Activated naive CD8-positive, alpha-beta T cell treated with anti-CD3 and anti-CD28 coated beads for 36 hours (primary cell): Measurements from ENCODE around the gene BLACAT1. TPM values are rescaled to one million over a fixed set of nuclear protein-coding genes. Genes with fewer than 3 reads are reported as not detected.
A peak's percentile ranks its signal among the peaks of the same experiment; 100 is the strongest.
"Not testable (repeated sequence)": the region's sequence is repeated elsewhere in the genome, so short reads cannot be mapped to it uniquely, and the experiment has no call there.

ENCODE experiments used
- DNase-seq: peaks from one replicate; pipeline ENCODE4 v3.0.0; 2021
- H3K27ac Mint-ChIP-seq: one replicate; pipeline ENCODE4 v1.8.0; 2022; ENCODE audit warnings: mild to moderate bottlenecking, moderate library complexity, mixed read lengths
- H3K27me3 Mint-ChIP-seq: one replicate; pipeline ENCODE4 v1.8.0; 2022; ENCODE audit warnings: mild to moderate bottlenecking, mixed read lengths
- H3K36me3 Mint-ChIP-seq: one replicate; pipeline ENCODE4 v1.8.0; 2021; ENCODE audit warnings: mild to moderate bottlenecking, mixed read lengths
- H3K4me1 Mint-ChIP-seq: one replicate; pipeline ENCODE4 v1.8.0; 2021; ENCODE audit warnings: mixed read lengths
- H3K4me3 Mint-ChIP-seq: one replicate; pipeline ENCODE4 v1.8.0; 2022; ENCODE audit warnings: mild to moderate bottlenecking, moderate library complexity, mixed read lengths
- H3K9me3 Mint-ChIP-seq: one replicate; pipeline ENCODE4 v1.8.0; 2022; ENCODE audit warnings: mixed read lengths
- total RNA-seq, 2 experiments: library from RNA; stranded (reverse); gene quantifications; one replicate each; pipeline ENCODE4 v1.2.3, GENCODE V29; 2021

Gene BLACAT1
- total RNA-seq, 2 experiments from 2014 or later: 0.12 to 0.19 TPM

DNA sequence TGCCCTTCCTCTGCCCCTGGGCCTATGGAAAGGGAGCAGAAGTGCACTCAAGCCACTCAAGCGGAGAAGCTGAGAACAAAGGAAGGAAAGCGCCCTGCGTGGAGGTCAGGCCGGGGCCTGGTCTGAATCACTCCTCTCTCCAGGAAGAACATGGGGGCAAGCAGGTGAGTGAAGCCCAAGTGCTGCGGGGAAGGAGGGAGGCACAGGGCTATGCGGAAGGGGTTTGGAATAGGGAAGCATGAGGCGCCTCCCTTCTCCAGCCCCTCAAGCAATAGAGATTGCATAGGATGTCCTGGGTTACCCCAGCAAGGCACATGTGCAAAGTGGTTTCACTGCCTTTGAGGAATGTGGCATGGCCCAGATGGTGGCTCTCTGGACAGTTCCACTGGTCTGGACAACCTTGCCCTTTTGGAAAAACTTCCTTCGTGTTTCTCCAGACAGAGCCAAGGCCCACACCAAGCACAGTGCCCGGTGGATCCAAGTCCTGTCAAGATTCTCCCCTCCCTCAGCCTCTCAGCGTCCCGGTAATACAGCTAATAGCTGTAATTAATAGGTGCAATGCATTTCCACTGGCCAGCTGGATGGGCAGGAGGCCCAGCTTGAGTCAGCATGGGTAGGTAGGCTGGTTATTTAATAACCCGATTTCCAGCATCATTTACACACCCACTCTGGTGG, 13.7 kb downstream of the BLACAT1 start:
- Mint-ChIP-seq H3K9me3 (no peaks in the 10 kb centered on the region), H3K4me3 (no peak overlapping the region), H3K27me3 (no peaks in the 10 kb centered on the region), H3K36me3 (no peaks in the 10 kb centered on the region), H3K4me1 (peaks cover 21% of the 10 kb centered on the region), H3K27ac (no peak overlapping the region)
- no peak for DNase-seq

DNA sequence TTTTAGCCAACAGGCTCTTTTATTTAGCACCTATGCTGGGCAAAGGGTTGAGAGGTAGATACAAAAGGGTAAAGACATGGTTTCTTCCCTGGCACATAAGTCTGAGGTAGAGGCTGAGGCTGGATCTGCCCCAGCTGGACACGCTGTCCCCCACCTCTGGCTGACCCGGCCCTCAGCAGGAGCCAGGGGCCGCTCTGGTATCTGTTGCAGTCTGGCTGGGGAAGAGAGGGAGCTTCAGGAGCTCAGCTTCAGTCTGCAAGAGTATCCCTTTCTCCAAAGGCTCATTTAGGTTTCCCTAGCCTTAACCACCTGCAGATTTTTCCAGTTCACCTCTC, 14.2 kb downstream of the BLACAT1 start:
- DNase-seq: no peak
- Mint-ChIP-seq H3K9me3 (no peaks in the 10 kb centered on the region), H3K4me3 (peak overlapping the region; percentile 75), H3K4me1 (peaks cover 21% of the 10 kb centered on the region), H3K27me3 (no peaks in the 10 kb centered on the region), H3K27ac (peak overlapping the region; percentile 88), H3K36me3 (no peaks in the 10 kb centered on the region)

DNA sequence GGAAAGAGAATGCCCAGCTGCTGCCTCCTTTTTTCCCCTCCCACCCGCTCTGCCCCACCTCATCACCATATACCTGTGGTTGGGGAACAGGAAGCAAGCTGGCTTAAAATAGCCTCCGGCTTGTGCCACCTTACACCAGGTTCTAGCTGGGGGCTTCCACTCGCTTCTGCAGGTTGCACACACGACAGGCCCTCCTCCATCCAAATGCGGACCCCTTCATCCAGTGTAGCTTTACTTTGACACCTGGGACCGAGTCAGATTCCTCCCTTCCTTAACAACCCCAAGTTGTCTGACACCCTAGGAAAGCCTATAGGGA, 14.6 kb downstream of the BLACAT1 start:
- peak overlapping the region; percentile 88 for H3K27ac Mint-ChIP-seq
- no peaks in the 10 kb centered on the region for H3K36me3 Mint-ChIP-seq
- H3K27me3 Mint-ChIP-seq: no peaks in the 10 kb centered on the region
- DNase-seq: no peak
- H3K4me3 Mint-ChIP-seq: peak overlapping the region; percentile 75
- no peaks in the 10 kb centered on the region for H3K9me3 Mint-ChIP-seq
- peaks cover 21% of the 10 kb centered on the region for H3K4me1 Mint-ChIP-seq

DNA sequence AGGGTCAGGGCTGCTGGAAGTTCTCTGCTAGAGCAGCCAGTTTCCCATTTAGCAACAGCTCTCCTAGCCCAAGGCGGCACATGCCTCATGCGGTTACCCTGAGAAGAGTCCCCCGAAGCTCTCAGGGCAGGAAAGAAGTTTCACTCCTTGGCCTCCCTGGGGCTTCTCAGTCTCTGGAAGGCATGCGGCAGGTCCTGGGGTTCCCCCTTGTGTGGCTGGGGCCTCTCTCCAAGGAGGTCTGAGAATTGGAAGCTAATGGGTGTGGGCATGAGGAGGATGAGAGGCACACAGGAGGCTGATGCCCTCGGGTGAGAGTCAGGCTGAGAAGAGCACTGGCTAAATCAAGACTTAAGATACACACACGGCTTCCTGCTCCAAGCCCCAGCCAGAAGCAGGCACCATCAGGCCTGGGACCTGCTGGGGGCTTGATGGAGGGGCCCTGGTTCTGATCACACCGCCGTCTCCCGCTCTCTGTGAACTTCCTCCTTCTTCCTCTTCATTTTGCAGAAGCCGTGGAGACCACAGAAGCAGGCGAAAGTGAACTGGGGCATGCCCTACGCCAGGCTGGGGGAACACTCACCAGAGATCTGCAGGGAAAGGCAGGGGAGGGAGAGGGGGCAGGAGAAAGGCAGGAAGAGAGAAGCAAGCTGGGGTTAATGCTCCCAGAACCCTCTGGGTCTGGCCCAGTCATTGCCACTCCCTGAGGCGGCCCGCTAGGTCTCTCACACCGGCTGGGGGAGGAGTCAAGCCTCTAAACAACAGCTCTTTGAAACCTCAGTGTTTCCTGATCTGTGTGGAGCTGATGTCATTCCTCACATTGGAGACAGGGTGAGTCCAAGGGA, 15.1 kb downstream of the BLACAT1 start:
- H3K36me3 Mint-ChIP-seq: no peaks in the 10 kb centered on the region
- DNase-seq: peak; percentile 68
- no peaks in the 10 kb centered on the region for H3K27me3 Mint-ChIP-seq
- peak overlapping the region; percentile 88 for H3K27ac Mint-ChIP-seq
- H3K4me1 Mint-ChIP-seq: peaks cover 21% of the 10 kb centered on the region
- no peaks in the 10 kb centered on the region for H3K9me3 Mint-ChIP-seq
- H3K4me3 Mint-ChIP-seq: peak overlapping the region; percentile 75

DNA sequence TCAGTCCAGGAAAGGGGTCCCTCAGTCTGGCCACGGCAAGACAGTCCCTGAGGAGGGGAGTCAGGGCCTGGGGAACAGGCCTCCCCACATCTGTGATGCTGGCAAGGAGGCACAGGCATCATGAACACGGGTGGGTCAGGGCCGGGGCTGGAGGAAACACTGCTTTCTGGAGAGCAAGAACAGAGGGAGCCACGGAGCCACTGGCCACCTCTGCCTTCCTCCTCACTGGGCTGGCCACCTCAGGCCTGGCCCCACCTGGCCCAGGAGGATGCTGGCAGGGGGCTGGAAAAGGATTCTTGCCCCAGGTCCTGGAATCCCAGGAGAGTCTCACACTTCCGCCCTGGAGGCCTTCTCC, 15.7 kb downstream of the BLACAT1 start:
- DNase-seq: no peak
- peak overlapping the region; percentile 75 for H3K4me3 Mint-ChIP-seq
- peaks cover 21% of the 10 kb centered on the region for H3K4me1 Mint-ChIP-seq
- H3K9me3 Mint-ChIP-seq: no peaks in the 10 kb centered on the region
- H3K27me3 Mint-ChIP-seq: peaks cover 3% of the 10 kb centered on the region
- peak overlapping the region; percentile 88 for H3K27ac Mint-ChIP-seq
- H3K36me3 Mint-ChIP-seq: no peaks in the 10 kb centered on the region

DNA sequence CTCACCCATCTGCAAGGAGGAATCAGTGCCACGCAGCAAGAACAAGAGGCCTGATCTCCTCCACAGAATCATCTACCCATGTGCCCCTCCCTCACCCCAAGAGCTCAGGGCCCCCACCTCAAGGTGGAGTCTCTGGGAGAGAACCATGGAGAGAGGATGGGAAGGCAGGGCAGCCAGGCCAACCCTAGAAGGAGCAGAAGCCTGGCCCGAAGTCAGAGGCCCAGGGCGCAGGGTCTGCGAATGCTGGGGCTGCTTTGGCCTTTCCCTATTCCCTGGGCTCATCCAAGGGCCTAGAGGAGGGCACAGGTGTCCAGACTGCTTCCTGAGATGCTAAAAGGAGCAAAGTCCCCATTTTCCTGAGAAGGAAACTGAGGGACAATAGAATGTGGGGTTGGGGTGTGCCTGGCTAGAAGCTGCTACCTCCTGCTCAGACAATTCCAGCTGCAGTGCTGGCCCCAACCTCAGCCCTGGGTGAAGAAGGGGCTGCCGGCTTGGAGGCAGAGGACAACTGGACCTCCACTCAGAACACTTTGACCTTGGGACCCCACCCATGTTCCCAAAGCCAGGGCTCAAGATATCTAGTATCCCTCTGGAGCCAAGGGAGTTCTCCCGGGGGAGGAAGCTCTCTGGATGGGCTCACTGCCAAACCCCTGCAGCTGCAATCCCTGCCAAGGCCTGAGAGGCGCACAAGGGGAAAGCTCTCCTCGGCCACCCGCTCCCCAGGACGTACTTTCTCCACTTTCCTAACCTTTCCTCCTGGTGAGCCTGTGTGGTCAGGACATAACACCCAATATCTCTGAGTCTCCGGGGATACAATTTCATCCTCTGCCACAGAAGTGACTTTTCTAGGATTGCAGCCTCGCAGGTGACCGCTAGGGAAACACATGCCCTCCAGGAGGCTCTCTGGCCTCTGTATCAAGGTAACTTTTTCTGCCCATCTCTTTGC, 17.4 kb downstream of the BLACAT1 start:
- no peak overlapping the region for H3K4me3 Mint-ChIP-seq
- peaks cover 21% of the 10 kb centered on the region for H3K4me1 Mint-ChIP-seq
- DNase-seq: no peak
- no peak overlapping the region for H3K27ac Mint-ChIP-seq
- peaks cover 5% of the 10 kb centered on the region for H3K27me3 Mint-ChIP-seq
- no peaks in the 10 kb centered on the region for H3K36me3 Mint-ChIP-seq
- no peaks in the 10 kb centered on the region for H3K9me3 Mint-ChIP-seq

DNA sequence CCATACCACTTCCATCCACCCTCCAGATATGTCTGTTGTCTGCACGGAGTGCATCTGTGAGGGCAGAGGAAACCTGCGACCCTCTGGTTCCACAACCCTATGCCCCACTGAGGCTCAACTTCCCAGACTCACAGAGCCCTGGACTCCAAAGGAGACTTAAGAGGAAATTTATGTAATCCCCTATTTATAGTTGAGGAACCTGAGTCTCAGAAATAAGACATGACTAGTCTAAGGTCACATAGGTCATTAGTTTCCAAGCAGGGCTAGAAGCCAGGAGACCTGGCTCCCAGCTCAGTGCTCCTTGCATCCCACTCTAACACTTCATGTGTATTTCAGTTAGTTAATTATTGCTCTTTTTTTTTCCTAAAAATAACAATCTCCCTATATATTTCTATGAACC, 18.3 kb downstream of the BLACAT1 start:
- no peaks in the 10 kb centered on the region for H3K9me3 Mint-ChIP-seq
- peaks cover 5% of the 10 kb centered on the region for H3K27me3 Mint-ChIP-seq
- peaks cover 21% of the 10 kb centered on the region for H3K4me1 Mint-ChIP-seq
- H3K36me3 Mint-ChIP-seq: no peaks in the 10 kb centered on the region
- no peak overlapping the region for H3K4me3 Mint-ChIP-seq
- no peak for DNase-seq
- no peak overlapping the region for H3K27ac Mint-ChIP-seq

DNA sequence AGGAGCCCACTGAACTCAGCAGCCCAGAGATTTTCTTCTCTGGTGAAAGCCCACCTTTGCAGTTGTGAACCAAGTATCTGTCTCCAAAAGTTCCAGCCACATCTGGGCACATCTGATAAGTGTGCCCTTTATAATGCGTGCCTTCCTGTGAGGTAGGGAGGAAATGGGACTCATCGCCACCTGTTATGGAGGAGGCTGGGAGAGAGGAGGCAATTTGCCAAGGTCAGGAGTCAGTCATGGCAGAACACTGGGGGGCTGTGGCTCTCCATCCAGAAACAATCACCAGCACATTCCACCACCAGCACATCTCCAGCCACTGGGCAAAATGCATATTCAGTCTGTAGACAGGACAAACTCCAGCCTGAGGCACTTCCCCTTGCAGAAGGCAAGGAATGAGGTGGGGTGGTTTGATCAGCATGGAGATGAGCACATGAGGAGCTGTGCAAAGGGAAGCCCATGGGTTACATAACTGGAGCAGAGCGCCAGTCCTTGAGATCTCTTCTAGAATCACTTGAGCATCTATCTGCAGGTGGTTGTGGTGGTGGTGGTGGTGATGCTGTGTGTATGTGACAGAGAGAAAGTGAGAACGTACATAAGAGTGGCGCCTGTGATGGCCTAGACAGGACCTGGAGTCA, 19.0 kb downstream of the BLACAT1 start:
- H3K36me3 Mint-ChIP-seq: no peaks in the 10 kb centered on the region
- no peaks in the 10 kb centered on the region for H3K9me3 Mint-ChIP-seq
- peaks cover 9% of the 10 kb centered on the region for H3K27me3 Mint-ChIP-seq
- no peak for DNase-seq
- H3K4me3 Mint-ChIP-seq: no peak overlapping the region
- peaks cover 18% of the 10 kb centered on the region for H3K4me1 Mint-ChIP-seq
- H3K27ac Mint-ChIP-seq: no peak overlapping the region

DNA sequence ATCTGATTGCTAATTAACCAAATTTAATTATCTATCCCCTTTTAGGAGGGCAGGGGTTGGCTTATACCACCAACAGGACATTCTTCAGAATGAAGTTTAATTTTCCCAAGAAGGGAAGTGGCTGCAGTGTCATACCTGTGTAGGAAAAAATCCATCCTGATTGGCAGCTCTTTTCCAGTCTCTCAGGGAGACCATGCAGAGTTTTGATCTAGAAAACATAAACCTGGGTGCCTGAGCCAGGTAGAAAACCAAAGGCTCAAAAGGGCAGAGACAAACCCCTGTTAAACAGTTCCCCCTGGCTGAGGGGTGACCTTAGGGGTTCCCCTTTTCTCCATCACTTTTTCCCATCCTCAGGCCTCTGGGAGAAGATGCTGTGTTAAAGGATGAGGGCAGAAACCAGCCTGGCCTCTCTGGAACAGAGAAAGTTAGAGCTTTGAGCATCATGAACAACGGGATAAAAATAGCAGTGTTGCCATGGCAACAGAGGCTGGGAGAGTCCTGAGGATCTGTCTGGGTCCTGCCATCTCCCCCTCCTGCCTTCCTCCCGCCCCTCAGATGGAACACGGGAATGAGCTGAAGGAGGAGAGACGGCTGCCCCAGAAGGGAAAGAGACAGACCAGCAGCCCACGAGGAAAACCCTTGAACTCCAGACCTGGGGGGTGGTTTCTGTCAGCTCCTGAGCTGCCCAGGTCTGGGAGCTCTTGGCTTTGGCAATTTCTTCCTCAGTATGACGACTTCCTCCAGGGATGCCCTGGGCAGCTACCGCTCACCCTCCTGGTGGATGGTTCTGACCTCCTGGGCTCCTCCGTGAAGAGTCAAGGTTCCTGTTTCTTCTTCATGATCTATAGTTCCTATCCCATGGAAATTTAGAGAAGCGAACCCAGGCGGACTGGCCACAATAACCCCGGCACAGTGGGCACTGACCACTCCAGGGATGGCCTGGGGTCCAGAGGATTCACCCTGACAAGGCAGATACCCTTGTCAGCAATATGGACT, 20.0 kb downstream of the BLACAT1 start:
- peaks cover 10% of the 10 kb centered on the region for H3K27me3 Mint-ChIP-seq
- no peak for DNase-seq
- no peak overlapping the region for H3K27ac Mint-ChIP-seq
- H3K36me3 Mint-ChIP-seq: no peaks in the 10 kb centered on the region
- H3K4me3 Mint-ChIP-seq: no peak overlapping the region
- H3K9me3 Mint-ChIP-seq: no peaks in the 10 kb centered on the region
- H3K4me1 Mint-ChIP-seq: peaks cover 16% of the 10 kb centered on the region

DNA sequence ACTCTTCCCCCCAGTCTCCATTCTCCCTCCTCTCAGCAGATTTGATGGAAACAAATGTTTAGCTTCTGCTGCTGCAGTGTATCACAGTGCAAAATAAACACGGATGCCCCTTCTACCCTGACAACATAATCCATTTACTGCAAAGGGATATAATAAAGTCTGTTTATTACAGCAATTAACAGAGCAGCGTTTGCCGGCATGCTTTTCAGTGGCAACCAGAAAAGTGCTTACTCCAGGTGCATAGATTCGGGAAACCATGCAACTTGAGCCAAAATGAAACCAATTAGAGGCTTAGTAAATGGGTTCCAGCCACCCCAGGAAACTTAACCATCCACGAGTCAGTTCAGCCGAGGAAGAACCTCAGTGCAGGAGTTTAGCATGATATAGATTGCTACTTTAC, 21.1 kb downstream of the BLACAT1 start:
- Mint-ChIP-seq H3K4me3 (no peak overlapping the region), H3K9me3 (no peaks in the 10 kb centered on the region), H3K27ac (no peak overlapping the region), H3K36me3 (no peaks in the 10 kb centered on the region), H3K27me3 (peaks cover 10% of the 10 kb centered on the region), H3K4me1 (peaks cover 8% of the 10 kb centered on the region)
- no peak for DNase-seq

DNA sequence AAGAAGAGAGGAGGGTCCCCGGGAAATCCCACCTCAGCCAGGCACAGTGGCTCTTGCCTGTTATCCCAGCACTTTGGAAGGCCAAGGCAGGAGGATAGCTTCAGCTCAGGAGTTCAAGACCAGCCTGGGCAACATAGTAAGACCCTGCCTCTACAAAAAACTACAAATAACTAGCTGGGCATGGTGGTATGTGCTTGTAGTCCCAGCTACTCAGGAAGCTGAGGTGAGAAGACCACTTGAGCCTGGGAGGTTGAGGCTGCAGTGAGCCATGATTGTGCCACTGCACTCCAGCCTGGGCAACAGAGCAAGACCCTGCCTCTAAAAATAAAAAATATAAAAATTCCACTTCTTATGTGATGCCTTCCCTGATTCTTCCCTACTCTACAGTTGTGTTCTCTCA, 23.2 kb downstream of the BLACAT1 start:
- not testable (repeated sequence) for DNase-seq, H3K4me3 Mint-ChIP-seq, H3K4me1 Mint-ChIP-seq, H3K27me3 Mint-ChIP-seq, H3K27ac Mint-ChIP-seq, H3K36me3 Mint-ChIP-seq, H3K9me3 Mint-ChIP-seq

DNA sequence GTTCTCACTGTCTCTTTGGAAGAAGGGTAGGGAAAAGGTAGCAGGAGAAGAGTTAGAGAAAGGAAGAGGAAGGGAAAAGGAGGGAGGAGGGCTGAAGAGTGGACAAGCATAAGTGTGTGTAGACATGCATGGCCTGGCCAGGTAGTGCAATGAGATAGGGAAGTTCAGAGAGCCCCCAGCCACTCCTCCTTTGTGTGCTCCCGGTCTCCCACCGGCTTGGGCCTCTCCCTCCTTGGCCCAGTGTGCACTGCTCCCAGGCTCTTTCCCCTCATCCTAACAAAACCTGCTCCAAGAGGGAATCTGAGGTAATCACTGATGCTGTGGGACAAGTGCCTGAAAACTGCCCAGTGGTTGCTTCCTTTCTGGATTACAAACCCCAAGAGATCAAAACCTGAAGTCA, 23.7 kb downstream of the BLACAT1 start:
- Mint-ChIP-seq H3K4me1 (peaks cover 8% of the 10 kb centered on the region), H3K36me3 (no peaks in the 10 kb centered on the region), H3K4me3 (no peak overlapping the region), H3K27me3 (peaks cover 10% of the 10 kb centered on the region), H3K9me3 (no peaks in the 10 kb centered on the region), H3K27ac (no peak overlapping the region)
- no peak for DNase-seq

DNA sequence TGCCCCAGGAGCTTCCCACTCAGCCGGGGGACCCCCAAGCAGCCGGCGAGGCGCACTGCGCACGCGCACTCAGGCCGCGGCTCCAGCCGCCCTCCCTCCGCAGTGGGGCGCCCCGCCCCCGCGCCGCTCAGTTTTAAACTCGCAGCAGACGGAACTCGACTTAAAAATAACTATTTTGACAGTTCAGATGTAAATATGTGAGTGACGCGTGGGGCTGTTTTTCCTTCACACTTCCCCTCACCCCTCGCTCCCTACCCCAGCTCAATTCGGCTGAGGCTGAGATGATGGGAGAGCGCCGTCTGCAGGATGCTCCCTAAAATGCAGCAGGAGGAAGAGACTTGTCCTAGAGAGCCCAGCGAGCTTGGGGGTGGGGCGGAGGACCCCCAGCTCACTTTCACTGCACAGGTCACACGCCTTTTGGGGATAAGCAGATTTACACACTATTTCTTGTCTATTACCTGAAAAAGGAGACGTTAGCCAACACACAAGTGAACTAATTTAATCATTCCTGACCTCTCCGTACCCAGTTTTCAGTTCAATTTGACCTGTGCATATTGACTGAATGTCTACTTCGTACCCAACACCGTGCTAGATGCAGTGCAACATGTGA, 25.0 kb downstream of the BLACAT1 start:
- no peaks in the 10 kb centered on the region for H3K9me3 Mint-ChIP-seq
- DNase-seq: peak; percentile 71
- no peaks in the 10 kb centered on the region for H3K36me3 Mint-ChIP-seq
- peaks cover 8% of the 10 kb centered on the region for H3K4me1 Mint-ChIP-seq
- peak overlapping the region; percentile 81 for H3K4me3 Mint-ChIP-seq
- peaks cover 10% of the 10 kb centered on the region for H3K27me3 Mint-ChIP-seq
- no peak overlapping the region for H3K27ac Mint-ChIP-seq
